Activated gamma-delta T cell (primary cell): Measurements from ENCODE around the gene ANKLE2.
"Not testable (repeated sequence)": the region's sequence is repeated elsewhere in the genome, so short reads cannot be mapped to it uniquely, and the experiment has no call there.

Experiments
- DNase-seq: peaks from one replicate; lab custom pipeline; 2025; lab: John Stamatoyannopoulos, UW
- total RNA-seq, 2 donors: gene quantifications; one replicate each; lab custom pipeline; 2026; lab: John Stamatoyannopoulos, UW

ANKLE2 gene
- total RNA-seq, result 246 to 251 reads per million in 2 donors

GRCh38 chr12:132761032-132761920 lies at the start of gene ANKLE2:
ANKLE2 (minus strand) TSS chr12:132761832; CDS start chr12:132761798, 34 bp downstream.
- DNase-seq, result peak; percentile 54

- DNase-seq, result not testable (repeated sequence)
Measured at GRCh38 chr12:132809391-132809790, 47.8 kb upstream of the ANKLE2 start.

GRCh38 chr12:132807295-132808092 lies 45.9 kb upstream of the ANKLE2 start:
- DNase-seq, result no peak

GRCh38 chr12:132806857-132807256 lies 45.2 kb upstream of the ANKLE2 start:
- DNase-seq, result no peak

GRCh38 chr12:132804426-132804861 lies 42.8 kb upstream of the ANKLE2 start:
- DNase-seq, result no peak

GRCh38 chr12:132803888-132804287 lies 42.3 kb upstream of the ANKLE2 start:
- DNase-seq, result no peak

GRCh38 chr12:132803125-132803524 lies 41.5 kb upstream of the ANKLE2 start:
- no peak for DNase-seq

GRCh38 chr12:132801741-132802140 lies 40.1 kb upstream of the ANKLE2 start:
- DNase-seq, result no peak

GRCh38 chr12:132798836-132799235 lies 37.2 kb upstream of the ANKLE2 start:
- DNase-seq, result no peak

- no peak for DNase-seq
Measured at GRCh38 chr12:132797820-132798570, 36.4 kb upstream of the ANKLE2 start.

- DNase-seq, result no peak
Measured at GRCh38 chr12:132795847-132796246, 34.2 kb upstream of the ANKLE2 start.

- not testable (repeated sequence) for DNase-seq
Measured at GRCh38 chr12:132791940-132792339, 30.3 kb upstream of the ANKLE2 start.

GRCh38 chr12:132789099-132789471 lies 27.5 kb upstream of the ANKLE2 start:
- no peak for DNase-seq

- no peak for DNase-seq
Measured at GRCh38 chr12:132788375-132789098, 26.9 kb upstream of the ANKLE2 start.

- no peak for DNase-seq
Measured at GRCh38 chr12:132787877-132788276, 26.2 kb upstream of the ANKLE2 start.

- DNase-seq, result no peak
Measured at GRCh38 chr12:132786192-132786591, 24.6 kb upstream of the ANKLE2 start.

- DNase-seq, result no peak
Measured at GRCh38 chr12:132784580-132784979, 22.9 kb upstream of the ANKLE2 start.

GRCh38 chr12:132783917-132784531 lies 22.4 kb upstream of the ANKLE2 start:
- no peak for DNase-seq

- DNase-seq, result no peak
Measured at GRCh38 chr12:132781938-132782337, 20.3 kb upstream of the ANKLE2 start.

GRCh38 chr12:132779781-132780353 lies 18.2 kb upstream of the ANKLE2 start:
- DNase-seq, result no peak
